GM21737 (cell line): Measurements from ENCODE around the gene DDX50.
"Not testable (repeated sequence)": the region's sequence is repeated elsewhere in the genome, so short reads cannot be mapped to it uniquely, and the experiment has no call there.

Experiments used
- ATAC-seq: cut with Tn5 transposase; IDR thresholded peaks from one replicate; pipeline ENCODE4 v1.9.1; 2021; ENCODE audit warnings: mild to moderate bottlenecking, moderate library complexity; ENCODE audit not compliant: unreplicated experiment

The DDX50 gene

DNA sequence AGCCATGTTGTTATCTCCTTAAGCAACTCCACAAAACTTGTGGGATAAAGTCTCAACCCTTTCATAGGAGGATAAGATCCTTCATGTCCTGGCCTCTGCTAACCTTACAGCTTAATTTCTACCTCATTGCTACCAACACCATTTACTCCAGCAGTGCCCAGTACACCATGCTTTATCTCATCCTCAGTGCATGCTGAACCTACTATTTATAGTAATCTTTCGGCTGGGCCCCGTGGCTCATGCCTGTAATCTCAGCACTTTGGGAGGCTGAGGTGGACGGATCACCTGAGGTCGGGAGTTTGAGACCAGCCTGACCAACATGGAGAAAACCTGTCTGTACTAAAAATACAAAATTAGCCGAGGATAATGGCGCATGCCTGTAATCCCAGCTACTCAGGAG is 78.6 kb downstream of the DDX50 start:
- ATAC-seq: not testable (repeated sequence)

DNA sequence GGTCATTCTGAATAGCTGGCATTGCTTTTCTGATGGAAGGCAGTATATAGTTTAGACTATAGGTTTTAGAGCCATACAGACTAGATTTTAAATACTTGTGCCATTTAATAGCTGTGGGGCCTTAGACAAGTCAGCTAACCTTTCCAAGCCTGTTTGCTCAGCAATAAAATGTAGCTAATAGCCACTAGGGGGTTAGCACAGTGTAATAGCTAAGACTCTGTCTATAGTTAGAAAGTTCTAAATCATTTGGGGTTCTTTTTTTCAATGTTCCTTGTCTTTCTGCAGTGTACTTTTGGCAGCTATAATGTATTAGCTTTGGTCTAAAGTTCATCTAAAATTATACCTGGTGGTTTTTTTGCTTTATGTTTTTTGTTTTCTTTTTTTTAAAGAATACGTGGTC is 80.0 kb downstream of the DDX50 start:
- no peak for ATAC-seq

DNA sequence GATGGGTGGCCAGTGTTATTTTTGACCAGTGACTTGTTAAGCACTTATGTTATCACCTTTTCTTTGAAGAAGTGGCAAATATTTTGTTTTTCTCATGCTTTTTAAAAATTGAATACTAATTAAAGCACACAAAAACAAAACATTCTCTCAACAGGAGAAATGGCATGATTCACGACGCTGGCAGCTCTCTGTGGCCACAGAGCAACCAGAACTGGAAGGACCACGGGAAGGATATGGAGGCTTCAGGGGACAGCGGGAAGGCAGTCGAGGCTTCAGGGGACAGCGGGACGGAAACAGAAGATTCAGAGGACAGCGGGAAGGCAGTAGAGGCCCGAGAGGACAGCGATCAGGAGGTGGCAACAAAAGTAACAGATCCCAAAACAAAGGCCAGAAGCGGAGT is 81.3 kb downstream of the DDX50 start:
- ATAC-seq: no peak

DNA sequence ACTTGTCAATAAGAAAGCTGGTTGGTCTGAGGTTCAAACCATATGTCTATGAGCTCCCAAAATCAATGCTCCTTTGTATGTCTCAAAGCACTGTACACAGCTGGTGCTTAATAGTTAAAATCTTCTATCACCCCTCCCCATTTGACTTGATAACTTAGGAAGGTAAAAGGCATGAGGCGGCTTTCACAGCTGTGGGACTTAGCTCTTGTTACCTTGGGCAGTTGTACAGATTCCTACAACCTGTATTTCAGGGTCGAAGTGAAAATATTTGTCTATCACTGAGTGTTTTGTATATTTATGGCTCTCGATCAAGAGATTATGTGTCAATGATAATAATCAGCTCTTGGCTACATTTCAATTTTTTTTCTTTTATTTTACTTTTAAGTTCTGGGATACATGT is 86.5 kb downstream of the DDX50 start:
- ATAC-seq: no peak

DNA sequence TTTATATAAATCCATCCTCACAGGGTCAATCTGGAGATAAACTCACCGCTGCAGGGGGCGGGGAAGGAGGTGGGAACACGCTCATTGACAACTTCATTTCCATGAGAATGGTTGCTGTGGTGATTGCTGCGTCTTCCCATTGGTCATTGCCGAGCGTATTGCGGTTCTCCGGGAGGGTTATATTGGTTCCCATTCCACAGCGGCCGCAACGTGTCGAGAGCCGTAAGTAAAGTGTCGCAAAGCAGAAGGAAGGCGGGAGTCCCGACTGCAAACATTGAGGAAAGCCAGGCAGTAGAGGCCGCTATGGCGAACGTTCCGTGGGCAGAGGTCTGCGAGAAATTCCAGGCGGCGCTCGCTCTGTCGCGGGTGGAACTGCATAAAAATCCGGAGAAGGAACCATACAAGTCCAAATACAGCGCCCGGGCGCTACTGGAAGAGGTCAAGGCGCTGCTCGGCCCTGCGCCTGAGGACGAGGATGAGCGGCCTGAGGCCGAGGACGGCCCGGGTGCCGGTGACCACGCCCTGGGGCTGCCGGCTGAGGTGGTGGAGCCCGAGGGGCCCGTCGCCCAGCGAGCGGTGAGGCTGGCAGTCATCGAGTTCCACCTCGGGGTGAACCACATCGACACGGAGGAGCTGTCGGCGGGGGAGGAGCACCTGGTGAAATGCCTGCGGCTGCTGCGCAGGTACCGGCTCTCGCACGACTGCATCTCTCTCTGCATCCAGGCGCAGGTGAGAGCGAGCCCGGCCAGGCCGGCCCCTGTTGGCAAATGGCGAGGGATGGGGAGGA is 87.6 kb downstream of the DDX50 start, which contains the start of gene KIFBP:
Gene KIFBP, plus strand, starts transcription at position 274 of the 787 bp plus-strand sequence. Its CDS starts 30 bp downstream, at position 304.
- peak; percentile 76 for ATAC-seq

DNA sequence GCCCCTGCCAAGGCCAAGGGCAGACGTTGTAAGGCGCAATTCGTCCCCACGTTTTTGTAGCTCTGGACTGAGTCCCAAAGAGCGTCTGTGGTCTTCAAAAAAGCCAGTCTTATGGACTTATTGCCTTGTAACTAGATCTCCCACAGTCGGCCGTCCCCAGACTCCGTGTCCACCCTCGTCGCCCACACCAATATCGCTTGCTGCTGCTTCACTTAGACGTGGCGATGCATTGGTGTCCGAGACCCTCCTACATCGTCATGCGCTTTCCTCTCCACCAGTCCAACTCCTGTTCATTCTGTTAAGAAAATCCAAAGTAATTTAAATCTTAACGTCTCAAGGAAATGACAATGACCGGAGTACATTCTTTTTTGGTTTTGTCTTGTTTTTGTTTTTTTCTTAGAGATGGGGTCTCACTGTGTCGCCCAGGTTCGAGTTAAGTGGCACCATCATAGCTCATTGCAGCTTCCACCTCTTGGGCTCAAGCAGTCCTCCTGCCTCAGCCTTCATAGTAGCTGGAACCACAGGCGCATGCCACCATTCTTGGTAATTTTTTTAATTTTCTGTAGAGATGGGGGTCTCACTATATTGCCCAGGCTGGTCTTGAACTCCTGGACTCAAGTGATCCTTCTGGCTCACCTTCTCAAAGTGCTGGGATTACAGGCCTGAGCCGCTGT is 88.3 kb downstream of the DDX50 start:
- ATAC-seq: peak; percentile 5

DNA sequence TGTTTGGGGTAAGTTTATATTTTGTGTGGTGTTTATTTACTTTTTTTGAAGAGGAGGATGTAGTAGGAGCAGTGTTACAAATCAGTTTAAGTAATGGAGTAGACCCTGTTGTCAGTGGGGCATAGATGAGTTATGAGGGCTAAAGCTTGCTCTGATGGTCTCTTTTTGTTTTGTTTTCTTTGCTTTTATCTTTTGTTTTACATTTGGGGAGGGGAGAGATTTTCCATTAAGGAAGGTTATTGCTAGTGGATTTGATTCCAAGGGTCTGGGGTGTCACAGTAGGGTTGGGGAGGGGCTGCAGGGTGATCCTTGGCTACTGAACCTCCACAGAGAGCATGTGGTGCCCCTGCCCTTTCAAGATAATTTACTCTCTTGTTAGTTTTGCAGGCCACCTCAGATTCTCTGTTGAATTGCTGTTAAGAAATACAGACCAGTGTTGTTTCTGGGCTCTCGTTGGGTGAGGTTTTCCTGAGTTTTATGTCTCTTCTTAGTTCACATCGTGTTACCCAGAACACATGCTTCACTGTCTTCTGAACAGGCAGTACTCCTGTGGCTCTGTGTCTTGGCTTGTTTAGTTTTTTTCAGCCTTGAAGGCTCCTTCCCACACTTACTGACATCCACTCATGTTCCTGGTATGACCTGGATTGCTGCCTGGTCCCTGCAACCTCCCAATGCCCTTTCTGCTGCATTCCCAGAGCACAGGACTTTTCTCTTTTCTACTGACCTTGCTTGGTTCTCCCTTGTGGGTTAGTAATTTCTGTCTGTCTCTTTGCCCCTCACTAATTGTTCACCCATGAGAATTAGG is 91.7 kb downstream of the DDX50 start:
- no peak for ATAC-seq
